Upper lobe of left lung (tissue), 6 donors: ENCODE results near the gene IPPK. TPM values are rescaled to one million over a fixed set of nuclear protein-coding genes. Genes with fewer than 3 reads are reported as not detected.

ENCODE experiments used
- ATAC-seq, 2 donors: fragments of 200-7000 bp; cut with Tn5 transposase; one replicate each; pipeline ENCODE4 v1.9.1; 2022; ENCODE audit warnings: mild to moderate bottlenecking in 2 of 2, moderate library complexity in 2 of 2; ENCODE audit not compliant: low FRiP score in 2 of 2
- DNase-seq, 2 donors: peaks; one replicate each; pipeline ENCODE4 v3.0.0-alpha.2; 2019 to 2020
- H3K27ac ChIP-seq, 4 donors: fragments of 200-600 bp; sonication (generic); one replicate each; pipeline ENCODE4 v1.5.1; 2016 to 2019
- H3K27me3 ChIP-seq, 4 donors: fragments of 200-600 bp; sonication (generic); one replicate each; pipeline ENCODE4 v1.5.1; 2017 to 2019
- H3K36me3 ChIP-seq, 4 donors: fragments of 200-600 bp; sonication (generic); one replicate each; pipeline ENCODE4 v1.5.1; 2016 to 2019
- H3K4me1 ChIP-seq, 4 donors: fragments of 200-600 bp; sonication (generic); one replicate each; pipeline ENCODE4 v1.5.1; 2018 to 2019
- H3K4me3 ChIP-seq, 4 donors: fragments of 200-600 bp; sonication (generic); one replicate each; pipeline ENCODE4 v1.5.1; 2017 to 2019; ENCODE audit warnings: mild to moderate bottlenecking in 2 of 4, moderate library complexity in 1 of 4
- H3K9me3 ChIP-seq, 4 donors: fragments of 200-600 bp; sonication (generic); one replicate each; pipeline ENCODE4 v1.5.1; 2018 to 2019
- EP300 ChIP-seq, 4 donors: sonication (generic); formaldehyde crosslinking; IDR thresholded peaks; one replicate each; pipeline ENCODE4 v1.5.1; 2017; ENCODE audit warnings: antibody characterized with exemption in 4 of 4, control low read depth in 2 of 4
- POLR2A ChIP-seq, 4 donors: fragments of 450-650 bp; IDR thresholded peaks; one replicate each; pipeline ENCODE4 v1.5.1; 2016 to 2017; ENCODE audit warnings: antibody characterized with exemption in 4 of 4, mild to moderate bottlenecking in 2 of 4
- POLR2AphosphoS5 ChIP-seq, 2 donors: sonication (generic); formaldehyde crosslinking; IDR thresholded peaks; one replicate each; pipeline ENCODE4 v1.5.1; 2017; ENCODE audit warnings: antibody characterized with exemption in 2 of 2
- WGBS, 2 donors: methylation state at CpG; one replicate each; pipeline ENCODE4 v1.1.5; 2017 to 2018; 5-methylcytosine and 5-hydroxymethylcytosine counted together
- total RNA-seq, 6 donors: library from RNA; depleted of rRNA in 4 of 6; stranded (reverse); fragments of >200 nt in 4 of 6; gene quantifications; one replicate each; pipeline versions ENCODE4 v1.1.0 to v1.2.1, GENCODE V29; 2016 to 2021
- TF ChIP-seq, protein P1 (sequence below), 6 experiments: fragments of 450-650 bp in 4 of 6; fragments of 200-600 bp in 2 of 6; sonication (generic) in 2 of 6; IDR thresholded peaks; one replicate each; pipeline ENCODE4 v1.5.1; 2016 to 2019; ENCODE audit warnings: antibody characterized with exemption in 6 of 6
- donor health status: DM: no; HTN: no; CAD: no; lungs with moderate emphysema.
- donor health status: DM: no; HTN: yes; CAD: no; lungs with severe emphysema.

IPPK gene
- total RNA-seq, 6 donors from 2014 or later: 4.7 to 16.6 (median 6.5) TPM

DNA sequence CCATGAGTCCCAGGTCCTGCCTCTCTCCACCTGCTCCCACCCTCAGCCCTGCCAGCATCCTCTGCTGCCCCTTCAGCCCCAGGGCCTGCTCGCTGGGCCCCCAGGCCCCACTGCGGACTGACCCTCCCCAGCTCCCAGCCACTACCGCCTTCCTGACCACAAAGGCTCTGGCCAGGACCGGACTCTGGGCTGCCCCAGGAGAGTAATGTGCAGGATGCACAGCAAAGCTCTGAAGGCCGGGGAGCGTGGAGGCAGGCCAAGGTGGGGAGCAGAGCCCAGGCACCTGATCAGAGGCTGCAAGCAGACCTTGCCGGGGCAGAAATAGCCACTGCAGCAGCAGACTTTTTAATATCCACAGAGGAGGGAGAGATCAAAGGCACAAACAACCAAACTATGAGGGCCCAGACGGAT is 27.9 kb downstream of the IPPK start:
- Histone ChIP-seq H3K4me3 (no peak overlapping the region), H3K27me3 (no peaks in the 10 kb centered on the region), H3K4me1 (no peaks in the 10 kb centered on the region), H3K27ac (no peak overlapping the region), H3K36me3 (peaks cover 25 to 98% (median 88%) of the 10 kb centered on the region in 4 donors), H3K9me3 (no peaks in the 10 kb centered on the region)
- DNase-seq: no peak
- ATAC-seq: no peak
- WGBS, 2 donors: 91 to 95% methylated on average over 4 to 8 of the region's 8 CpGs
- TF ChIP-seq, protein P1, sequence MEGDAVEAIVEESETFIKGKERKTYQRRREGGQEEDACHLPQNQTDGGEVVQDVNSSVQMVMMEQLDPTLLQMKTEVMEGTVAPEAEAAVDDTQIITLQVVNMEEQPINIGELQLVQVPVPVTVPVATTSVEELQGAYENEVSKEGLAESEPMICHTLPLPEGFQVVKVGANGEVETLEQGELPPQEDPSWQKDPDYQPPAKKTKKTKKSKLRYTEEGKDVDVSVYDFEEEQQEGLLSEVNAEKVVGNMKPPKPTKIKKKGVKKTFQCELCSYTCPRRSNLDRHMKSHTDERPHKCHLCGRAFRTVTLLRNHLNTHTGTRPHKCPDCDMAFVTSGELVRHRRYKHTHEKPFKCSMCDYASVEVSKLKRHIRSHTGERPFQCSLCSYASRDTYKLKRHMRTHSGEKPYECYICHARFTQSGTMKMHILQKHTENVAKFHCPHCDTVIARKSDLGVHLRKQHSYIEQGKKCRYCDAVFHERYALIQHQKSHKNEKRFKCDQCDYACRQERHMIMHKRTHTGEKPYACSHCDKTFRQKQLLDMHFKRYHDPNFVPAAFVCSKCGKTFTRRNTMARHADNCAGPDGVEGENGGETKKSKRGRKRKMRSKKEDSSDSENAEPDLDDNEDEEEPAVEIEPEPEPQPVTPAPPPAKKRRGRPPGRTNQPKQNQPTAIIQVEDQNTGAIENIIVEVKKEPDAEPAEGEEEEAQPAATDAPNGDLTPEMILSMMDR (IDR thresholded peaks at IDR 0.05): no peak
- TF ChIP-seq POLR2A (IDR thresholded peaks at IDR 0.05) (no peak), POLR2AphosphoS5 (IDR thresholded peaks at IDR 0.05) (no peak), EP300 (IDR thresholded peaks at IDR 0.05) (no peak)

DNA sequence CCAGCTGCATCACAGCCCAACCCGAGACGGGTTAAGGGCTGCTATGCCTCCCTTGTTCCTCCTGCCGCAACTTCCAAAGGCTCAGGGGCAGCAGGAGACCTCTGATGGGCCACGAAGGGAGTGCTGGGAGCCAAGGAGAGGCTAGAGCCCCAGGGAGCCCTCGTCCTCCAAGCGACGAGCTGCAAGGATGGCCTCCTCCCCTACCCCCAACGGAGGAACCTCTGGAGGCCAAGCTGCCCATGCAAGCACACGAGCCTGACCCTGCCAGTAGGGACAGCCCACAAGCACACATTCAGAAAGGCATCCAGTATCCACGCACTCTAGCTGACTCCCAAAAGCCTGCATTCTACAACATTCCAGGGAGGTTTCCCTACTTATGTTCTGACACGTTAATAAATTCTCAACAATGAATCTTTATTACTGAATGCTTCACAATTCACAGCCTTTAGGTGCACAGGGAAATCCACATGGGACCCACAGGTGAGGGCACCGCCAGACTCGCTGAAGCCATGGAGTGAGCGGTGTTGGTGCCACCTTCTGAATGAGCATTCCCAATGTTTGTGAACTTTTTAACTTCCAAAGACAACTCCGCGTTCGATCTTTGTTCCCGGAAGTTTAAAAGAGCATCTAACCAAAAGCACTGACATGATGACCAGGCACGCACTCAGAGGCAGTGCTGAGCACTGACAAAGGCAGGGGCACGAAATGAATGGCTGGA is 28.7 kb downstream of the IPPK start:
- H3K27ac ChIP-seq: no peak overlapping the region
- peaks cover 25 to 98% (median 89%) of the 10 kb centered on the region in 4 donors for H3K36me3 ChIP-seq
- 94% methylated on average over 12 to 20 of the region's 20 CpGs for WGBS, 2 donors
- H3K4me1 ChIP-seq: no peaks in the 10 kb centered on the region
- TF ChIP-seq EP300 (IDR thresholded peaks at IDR 0.05): no peak
- TF ChIP-seq POLR2AphosphoS5 (IDR thresholded peaks at IDR 0.05): no peak
- no peak for TF ChIP-seq POLR2A (IDR thresholded peaks at IDR 0.05)
- TF ChIP-seq, protein P1 (IDR thresholded peaks at IDR 0.05): no peak
- H3K9me3 ChIP-seq: no peaks in the 10 kb centered on the region
- no peaks in the 10 kb centered on the region for H3K27me3 ChIP-seq
- DNase-seq (no peak), ATAC-seq (peak in 1 of 2 donors; percentile 7)
- H3K4me3 ChIP-seq: no peak overlapping the region

DNA sequence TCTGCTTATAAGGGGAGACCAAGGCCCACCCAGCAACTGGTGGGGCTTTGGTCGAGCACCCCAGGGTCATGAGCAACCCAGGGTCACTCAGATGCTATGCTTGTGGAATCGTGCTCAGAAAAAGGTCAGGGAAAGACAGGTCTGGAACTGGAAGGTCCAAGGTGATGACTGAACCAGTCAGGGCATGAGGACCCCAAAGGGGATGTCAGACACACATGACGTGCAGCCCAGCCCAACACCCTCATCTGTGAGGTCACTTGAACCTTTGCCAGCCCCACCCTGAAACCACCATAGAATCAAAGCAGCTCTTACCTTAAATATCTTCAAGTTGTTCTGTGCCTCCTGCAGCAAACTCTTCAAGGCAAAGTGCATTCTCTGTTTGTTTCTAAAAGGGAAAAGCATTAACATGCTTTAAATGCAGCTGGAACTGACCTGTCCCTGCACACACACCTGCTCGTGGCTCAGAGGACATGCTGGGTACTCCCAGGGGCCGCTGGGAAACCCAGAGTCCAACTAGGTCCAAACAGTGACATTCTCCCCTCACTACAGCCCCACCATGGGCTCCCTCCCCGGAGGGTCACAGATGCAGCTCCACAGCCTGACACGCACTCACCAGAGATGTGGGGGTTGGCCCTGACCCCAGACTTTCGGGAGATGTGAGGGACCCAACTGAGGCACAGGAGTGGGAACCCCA is 29.4 kb downstream of the IPPK start:
- 93 to 94% methylated on average over 4 to 8 of the region's 8 CpGs for WGBS, 2 donors
- H3K36me3 ChIP-seq: peaks cover 25 to 97% (median 86%) of the 10 kb centered on the region in 4 donors
- H3K27me3 ChIP-seq: no peaks in the 10 kb centered on the region
- no peak overlapping the region for H3K4me3 ChIP-seq
- DNase-seq (no peak), ATAC-seq (peak in 1 of 2 donors; percentile 11)
- TF ChIP-seq, protein P1 (IDR thresholded peaks at IDR 0.05): no peak
- TF ChIP-seq POLR2A (IDR thresholded peaks at IDR 0.05) (no peak), POLR2AphosphoS5 (IDR thresholded peaks at IDR 0.05) (no peak), EP300 (IDR thresholded peaks at IDR 0.05) (no peak)
- no peaks in the 10 kb centered on the region for H3K4me1 ChIP-seq
- no peak overlapping the region for H3K27ac ChIP-seq
- no peaks in the 10 kb centered on the region for H3K9me3 ChIP-seq

DNA sequence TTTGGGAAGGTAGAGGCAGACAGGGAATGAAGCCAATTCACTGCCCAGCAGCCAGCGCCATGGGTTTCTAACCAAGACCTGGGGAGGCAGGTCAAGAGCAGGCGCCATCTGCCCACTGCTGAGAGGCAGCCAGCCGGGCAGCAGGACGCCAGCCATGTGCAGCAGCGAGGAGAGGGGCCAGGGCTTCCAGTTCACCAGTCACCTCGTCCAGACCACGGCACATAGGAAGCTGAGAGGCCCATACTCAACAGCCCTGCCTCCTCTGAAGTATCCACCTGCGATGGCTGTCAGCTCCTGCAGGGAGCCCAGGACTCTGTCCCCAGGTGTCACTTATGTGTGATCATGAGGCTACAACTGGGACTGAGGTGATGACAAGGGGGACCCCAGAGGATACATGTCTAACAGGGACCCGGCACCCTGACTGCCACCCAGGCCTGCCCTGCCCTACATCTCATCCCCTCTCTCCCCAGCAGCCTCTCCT is 30.1 kb downstream of the IPPK start:
- H3K27me3 ChIP-seq: no peaks in the 10 kb centered on the region
- H3K4me3 ChIP-seq: no peak overlapping the region
- H3K27ac ChIP-seq: no peak overlapping the region
- TF ChIP-seq, protein P1 (IDR thresholded peaks at IDR 0.05): no peak
- TF ChIP-seq POLR2A (IDR thresholded peaks at IDR 0.05) (no peak), POLR2AphosphoS5 (IDR thresholded peaks at IDR 0.05) (no peak), EP300 (IDR thresholded peaks at IDR 0.05) (no peak)
- DNase-seq: no peak
- H3K4me1 ChIP-seq: peaks cover 0 to 3% (median 0%) of the 10 kb centered on the region in 4 donors
- H3K36me3 ChIP-seq: peaks cover 22 to 96% (median 84%) of the 10 kb centered on the region in 4 donors
- ATAC-seq: no peak
- WGBS, 2 donors: 74 to 95% methylated on average over 4 to 9 of the region's 9 CpGs
- H3K9me3 ChIP-seq: no peaks in the 10 kb centered on the region
